ENCODE measurements around the gene SPAG16.

GRCh38 chr2:213251618-213252017 is 32.6 kb upstream of the SPAG16 start:
- TF ChIP-seq ZFP3 (CRISPR knock-in tag; IDR thresholded peaks at IDR 0.05) (no peak), ZC3H10 (CRISPR knock-in tag; IDR thresholded peaks at IDR 0.05) (no peak)
